CD1c-positive myeloid dendritic cell (primary cell): ENCODE data around the gene UPK2.
A peak's percentile ranks its signal among the peaks of the same experiment; 100 is the strongest.

Experiments used
- DNase-seq: peaks from one replicate; pipeline ENCODE4 v3.0.0-alpha.2; 2016; ENCODE audit errors: extremely low spot score

Gene UPK2

GRCh38 chr11:118917481-118918127, 38.5 kb upstream of the UPK2 start:
- peak; percentile 75 for DNase-seq

DNA sequence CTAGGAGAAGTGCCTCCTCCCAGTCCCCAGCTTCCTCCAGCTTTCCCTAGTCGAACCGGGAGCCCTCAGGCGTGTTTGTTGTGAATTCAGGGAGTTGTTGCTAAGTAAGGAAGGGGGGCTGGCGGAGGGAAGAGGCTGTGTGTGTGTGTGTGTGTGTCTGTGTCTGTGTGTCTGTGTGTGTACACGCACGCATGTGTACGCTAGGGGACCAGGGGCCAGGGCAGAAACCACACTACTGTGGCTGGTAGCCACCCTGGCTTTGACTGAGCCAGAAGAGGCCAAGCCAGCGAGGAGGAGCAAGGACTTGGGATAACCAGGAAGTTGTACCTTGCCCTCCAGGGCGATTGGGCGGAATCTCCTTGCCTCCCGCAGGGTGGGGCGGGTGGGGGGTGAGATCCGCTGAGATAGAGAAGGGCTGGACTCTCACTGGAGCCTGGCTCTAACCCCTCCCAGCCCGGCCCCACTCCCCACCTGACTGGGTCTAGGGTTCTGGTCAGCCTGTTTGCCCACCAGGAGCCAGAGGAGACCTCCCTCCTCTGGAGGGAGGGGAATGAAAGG, 37.9 kb upstream of the UPK2 start:
- no peak for DNase-seq

DNA sequence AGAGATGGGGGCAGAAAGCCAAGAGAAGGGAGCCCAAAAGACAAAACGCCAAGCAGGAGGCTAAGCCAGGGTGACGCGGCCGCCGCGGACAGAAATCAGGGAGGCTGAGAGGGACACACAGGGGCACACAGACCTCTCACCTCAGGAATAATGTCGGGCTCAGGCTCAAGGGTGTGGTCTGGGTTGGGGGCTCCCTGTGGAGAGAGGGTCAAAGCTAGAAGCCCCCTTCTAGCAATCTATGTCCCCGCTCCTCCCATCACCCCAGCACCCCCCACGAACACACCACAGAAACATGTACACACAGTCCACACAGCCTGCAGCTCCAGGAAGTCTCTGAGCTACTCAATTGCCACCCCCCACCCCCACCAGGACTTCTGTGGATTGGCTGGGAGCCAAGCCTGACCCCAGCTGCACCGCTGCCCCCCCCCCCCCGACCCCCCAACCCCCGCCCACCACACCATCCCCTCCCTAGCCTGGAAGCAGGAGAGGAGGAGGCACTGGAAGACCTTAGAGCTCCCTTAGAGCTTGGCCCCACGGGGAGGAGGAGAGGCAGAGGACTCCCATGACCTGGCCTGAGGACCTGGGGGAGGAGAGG, 37.3 kb upstream of the UPK2 start:
- DNase-seq: no peak

DNA sequence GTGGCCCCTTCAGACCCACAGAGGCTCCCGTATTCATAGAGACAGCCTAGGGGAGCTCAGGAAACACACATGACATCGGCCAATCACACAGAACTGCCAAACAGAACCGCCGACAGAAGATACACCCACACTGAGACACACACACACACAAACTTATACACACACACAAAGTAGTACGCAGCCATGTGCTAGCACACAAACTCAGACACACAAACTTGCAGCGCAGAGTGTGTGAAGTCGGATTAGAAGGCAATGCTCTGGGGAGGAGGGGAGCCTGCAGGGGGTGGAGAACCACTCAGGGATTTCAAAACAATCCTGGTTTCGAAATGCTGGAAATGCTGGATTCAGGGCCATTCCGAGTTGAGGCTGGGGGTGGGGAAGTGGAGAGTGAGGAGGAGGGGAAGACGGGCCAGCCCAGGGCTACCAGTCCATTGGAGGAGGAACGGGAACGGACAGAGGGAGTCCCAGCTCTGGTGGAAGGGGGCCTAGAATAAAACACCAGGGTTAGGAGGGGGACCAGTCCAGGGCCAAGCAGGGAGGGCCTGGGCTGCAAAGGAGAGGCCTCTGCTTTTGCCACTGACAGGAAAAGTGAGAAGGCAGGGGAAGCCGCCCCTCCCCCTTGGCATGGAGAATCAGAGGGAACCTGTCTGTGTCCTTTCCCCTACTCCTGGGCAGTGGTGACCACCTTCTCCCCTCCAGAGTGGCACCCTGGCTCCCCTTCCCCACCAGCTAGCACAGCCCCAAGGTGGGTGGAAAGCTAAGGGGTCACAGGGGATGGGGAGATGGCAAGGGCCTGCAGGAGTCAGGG, 34.8 kb upstream of the UPK2 start:
- DNase-seq: peak; percentile 81

DNA sequence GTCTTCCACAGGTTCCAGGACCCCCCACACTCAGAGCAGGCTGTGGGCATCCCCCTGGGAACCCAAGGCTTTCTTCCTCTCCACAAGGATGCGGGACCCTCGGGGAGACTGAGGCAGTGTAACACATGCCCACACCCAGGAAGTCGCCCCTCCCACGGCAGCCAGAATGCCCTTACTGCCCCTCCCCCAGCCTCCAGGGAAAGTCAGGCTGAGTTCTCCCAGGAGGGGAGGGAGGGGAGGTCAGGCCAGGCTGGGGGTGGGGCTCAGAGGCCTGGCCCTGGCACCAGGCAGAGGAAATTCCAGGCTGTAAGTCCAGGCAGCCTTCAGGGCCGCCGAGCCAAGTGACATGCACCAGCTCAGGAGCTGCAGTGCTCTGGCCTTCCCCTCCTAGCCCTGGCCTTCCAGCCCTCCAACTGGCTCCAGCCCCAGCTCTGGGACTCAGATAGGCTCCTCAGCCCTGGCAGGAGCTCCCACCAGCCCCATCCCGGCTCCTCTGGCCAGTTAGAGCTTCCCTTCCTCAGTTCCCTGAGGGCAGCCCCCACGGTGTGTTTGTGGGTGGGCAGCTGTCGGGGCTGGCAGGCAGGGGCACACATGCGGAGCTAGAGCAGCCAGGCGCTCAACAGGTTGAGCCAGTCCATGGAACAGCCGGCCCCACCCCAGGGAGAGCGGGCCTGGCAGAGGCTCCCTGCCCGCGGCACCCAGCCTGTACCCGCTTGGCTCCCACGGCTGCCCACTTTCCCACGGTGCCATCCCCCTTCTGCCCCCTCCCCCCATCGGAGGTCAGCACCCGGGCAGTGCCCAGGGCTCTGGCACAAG, 34.0 kb upstream of the UPK2 start:
- no peak for DNase-seq

- DNase-seq: no peak
Measured at GRCh38 chr11:118922745-118923627, 33.1 kb upstream of the UPK2 start.

- no peak for DNase-seq
Measured at GRCh38 chr11:118923721-118924587, 32.1 kb upstream of the UPK2 start.

GRCh38 chr11:118924591-118925585, 31.2 kb upstream of the UPK2 start:
- peak; percentile 27 for DNase-seq

GRCh38 chr11:118927554-118928100, 28.5 kb upstream of the UPK2 start:
- no peak for DNase-seq

- peak; percentile 91 for DNase-seq
Measured at GRCh38 chr11:118928101-118928869, 27.8 kb upstream of the UPK2 start.

DNA sequence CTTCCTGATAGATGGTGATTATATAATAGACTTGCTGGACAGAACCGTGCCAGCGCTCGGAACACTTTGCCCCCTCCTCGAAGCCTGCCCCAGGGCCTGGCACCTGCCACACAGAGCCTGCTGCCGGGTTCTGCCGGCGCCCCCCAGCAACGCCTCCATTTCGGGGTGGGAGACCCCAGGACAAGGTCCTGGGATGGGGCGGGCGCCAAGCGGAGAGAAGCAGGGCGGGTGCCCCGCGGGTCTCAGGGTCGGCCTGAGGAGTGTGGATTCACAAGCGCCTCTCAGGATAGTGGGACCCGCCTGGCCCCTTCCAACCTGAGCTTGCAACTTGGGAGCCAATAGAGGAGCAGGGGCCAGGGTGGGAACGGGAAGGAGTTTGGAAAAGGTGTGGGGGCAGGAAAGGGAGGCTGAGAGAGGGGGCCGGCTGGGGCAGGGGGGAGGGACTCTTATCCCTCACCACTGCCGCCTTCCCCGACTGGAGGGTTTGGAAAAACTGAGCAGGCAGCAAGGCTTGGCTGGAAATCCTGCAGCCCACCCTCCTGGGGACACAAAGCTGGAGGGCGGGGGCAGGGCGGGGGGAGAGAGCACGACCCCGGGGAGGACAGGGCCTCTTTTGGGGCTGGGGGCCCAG, 27.1 kb upstream of the UPK2 start:
- peak; percentile 31 for DNase-seq

DNA sequence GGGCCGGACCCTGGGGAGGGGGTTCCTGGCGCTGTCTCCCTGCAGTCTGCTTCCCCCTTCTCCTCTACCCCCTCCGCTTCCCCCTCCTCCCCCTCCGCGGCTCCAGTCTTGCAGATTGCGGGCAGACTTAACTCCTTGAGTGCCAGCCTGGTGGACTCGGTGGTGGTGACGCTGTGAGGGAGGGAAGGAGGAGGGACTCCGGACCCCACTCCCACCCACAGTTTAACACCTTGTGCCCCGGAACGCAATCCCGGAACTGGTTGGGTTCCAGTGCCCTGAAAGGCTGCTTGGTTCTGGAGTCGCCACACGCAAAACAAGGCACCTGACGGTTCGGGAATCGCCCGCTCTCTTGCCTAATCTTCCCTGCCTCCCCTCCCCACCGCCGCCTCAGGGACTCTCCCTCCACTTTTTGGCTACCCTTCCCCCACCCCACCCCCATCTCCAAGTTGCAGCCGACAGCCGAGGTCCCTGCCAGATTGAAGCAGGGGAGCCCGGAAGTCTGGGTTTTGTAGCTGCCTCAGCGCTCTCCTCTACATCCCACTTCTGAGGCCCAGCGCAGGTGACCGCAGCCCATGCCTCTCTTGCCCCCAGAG, 26.5 kb upstream of the UPK2 start:
- peak; percentile 70 for DNase-seq

- DNase-seq: peak; percentile 90
Measured at GRCh38 chr11:118930094-118930712, 25.9 kb upstream of the UPK2 start.

GRCh38 chr11:118931571-118931970, 24.5 kb upstream of the UPK2 start:
- DNase-seq: peak; percentile 54

GRCh38 chr11:118933486-118933885, 22.6 kb upstream of the UPK2 start:
- no peak for DNase-seq

- DNase-seq: no peak
Measured at GRCh38 chr11:118935376-118935775, 20.7 kb upstream of the UPK2 start.
